WTC11 (cell line): ENCODE results near the gene HLCS. TPM values are rescaled to one million over a fixed set of nuclear protein-coding genes. Genes with fewer than 3 reads are reported as not detected.

Experiments
- ATAC-seq: fragments of 200-7000 bp; cut with Tn5 transposase; 2 replicates; pipeline ENCODE4 v1.10.0; 2021; ENCODE audit warnings: mild to moderate bottlenecking, moderate library complexity
- CTCF ChIA-PET: fragments of 300-600 bp; sonication (Branson Sonifier 250); formaldehyde crosslinking; loops from one replicate; lab custom pipeline; 2021; ENCODE audit warnings: antibody characterized with exemption; lab: Charles Lee
- POLR2A ChIA-PET: fragments of 350-600 bp; sonication (Branson Sonifier 250); formaldehyde crosslinking; loops from one replicate; lab custom pipeline; 2021; ENCODE audit warnings: antibody characterized with exemption; lab: Charles Lee
- DNase-seq: peaks from one replicate; pipeline ENCODE4 v3.0.0; 2021; ENCODE audit warnings: low spot score
- H3K27ac Mint-ChIP-seq: 2 replicates; pipeline ENCODE4 v1.8.0; 2021; ENCODE audit warnings: mixed read lengths
- H3K27me3 Mint-ChIP-seq: 2 replicates; pipeline ENCODE4 v1.8.0; 2021; ENCODE audit warnings: low read depth, mild to moderate bottlenecking, moderate library complexity, mixed read lengths
- H3K36me3 Mint-ChIP-seq: 2 replicates; pipeline ENCODE4 v1.8.0; 2021; ENCODE audit warnings: mixed read lengths
- H3K4me1 Mint-ChIP-seq: 2 replicates; pipeline ENCODE4 v1.8.0; 2022; ENCODE audit warnings: mixed read lengths
- H3K4me3 Mint-ChIP-seq: 2 replicates; pipeline ENCODE4 v1.8.0; 2021; ENCODE audit warnings: mild to moderate bottlenecking, moderate library complexity, mixed read lengths
- H3K9me3 Mint-ChIP-seq: 2 replicates; pipeline ENCODE4 v1.8.0; 2021; ENCODE audit warnings: mixed read lengths
- AFF4 ChIP-seq: sonication (generic); formaldehyde crosslinking; IDR thresholded peaks from 2 replicates; pipeline ENCODE4 v1.8.1; 2023; ENCODE audit warnings: mild to moderate bottlenecking, missing genetic modification reagents, borderline replicate concordance
- AR ChIP-seq: fragments of 250-450 bp; sonication (Bioruptor Pico); IDR thresholded peaks from 2 replicates; pipeline ENCODE4 v1.9.0; 2021; ENCODE audit warnings: mild to moderate bottlenecking
- CTCF ChIP-seq: fragments of 200-600 bp; IDR thresholded peaks from 2 replicates; pipeline ENCODE4 v1.8.0; 2022; ENCODE audit warnings: antibody characterized with exemption
- ETV6 ChIP-seq: sonication (generic); formaldehyde crosslinking; IDR thresholded peaks from 2 replicates; pipeline ENCODE4 v1.8.1; 2022; ENCODE audit warnings: mild to moderate bottlenecking, missing genetic modification reagents
- JUN ChIP-seq: sonication (generic); formaldehyde crosslinking; IDR thresholded peaks from 2 replicates; pipeline ENCODE4 v1.8.0; 2023; ENCODE audit warnings: mild to moderate bottlenecking, missing genetic modification reagents
- MAX ChIP-seq: sonication (generic); formaldehyde crosslinking; IDR thresholded peaks from 2 replicates; pipeline ENCODE4 v1.8.0; 2022; ENCODE audit warnings: mild to moderate bottlenecking, missing genetic modification reagents
- NR1H2 ChIP-seq: sonication (generic); formaldehyde crosslinking; IDR thresholded peaks from 2 replicates; pipeline ENCODE4 v1.9.0; 2021; ENCODE audit warnings: mild to moderate bottlenecking, moderate library complexity, missing genetic modification reagents
- NR2C2 ChIP-seq: sonication (generic); formaldehyde crosslinking; IDR thresholded peaks from 2 replicates; pipeline ENCODE4 v1.8.0; 2022; ENCODE audit warnings: mild to moderate bottlenecking, missing genetic modification reagents
- OVOL2 ChIP-seq: fragments of 250-450 bp; sonication (Bioruptor Pico); IDR thresholded peaks from 2 replicates; pipeline ENCODE4 v1.9.0; 2021; ENCODE audit warnings: mild to moderate bottlenecking, borderline replicate concordance
- RELA ChIP-seq: sonication (generic); formaldehyde crosslinking; IDR thresholded peaks from 2 replicates; pipeline ENCODE4 v1.8.1; 2022; ENCODE audit warnings: missing genetic modification reagents, mild to moderate bottlenecking, borderline replicate concordance
- SMAD4 ChIP-seq: sonication (generic); formaldehyde crosslinking; IDR thresholded peaks from 2 replicates; pipeline ENCODE4 v1.8.0; 2022; ENCODE audit warnings: mild to moderate bottlenecking, missing genetic modification reagents
- USF1 ChIP-seq: sonication (generic); formaldehyde crosslinking; IDR thresholded peaks from 2 replicates; pipeline ENCODE4 v1.8.0; 2022; ENCODE audit warnings: mild to moderate bottlenecking, missing genetic modification reagents
- ZNF232 ChIP-seq: sonication (generic); formaldehyde crosslinking; IDR thresholded peaks from 2 replicates; pipeline ENCODE4 v1.8.0; 2022; ENCODE audit warnings: mild to moderate bottlenecking, missing genetic modification reagents
- ZNF281 ChIP-seq: sonication (generic); formaldehyde crosslinking; IDR thresholded peaks from 2 replicates; pipeline ENCODE4 v1.8.0; 2023; ENCODE audit warnings: mild to moderate bottlenecking, missing genetic modification reagents
- ZNF396 ChIP-seq: fragments of 250-450 bp; sonication (Bioruptor Pico); IDR thresholded peaks from 2 replicates; pipeline ENCODE4 v1.8.0; 2021; ENCODE audit warnings: mild to moderate bottlenecking, moderate library complexity, borderline replicate concordance
- ZNF512 ChIP-seq: sonication (generic); formaldehyde crosslinking; IDR thresholded peaks from 2 replicates; pipeline ENCODE4 v1.8.1; 2022; ENCODE audit warnings: missing genetic modification reagents, borderline replicate concordance
- ZSCAN18 ChIP-seq: fragments of 250-450 bp; sonication (Bioruptor Pico); IDR thresholded peaks from 2 replicates; pipeline ENCODE4 v2.1.2; 2022; ENCODE audit warnings: mild to moderate bottlenecking, moderate library complexity
- total RNA-seq: library from RNA; stranded (reverse); gene quantifications from 3 replicates; pipeline ENCODE4 v1.2.3, GENCODE V29; 2021

The HLCS gene
- total RNA-seq, 1 experiment from 2014 or later = 9.3 TPM

GRCh38 chr21:36948686-36949085 is 17.8 kb downstream of the HLCS start:
- Mint-ChIP-seq H3K4me3 (no peak overlapping the region), H3K9me3 (no peaks in the 10 kb centered on the region), H3K4me1 (peaks cover 23% of the 10 kb centered on the region)
- POLR2A ChIA-PET = no interaction called here
- ATAC-seq = no peak
- no peak for TF ChIP-seq AFF4
- TF ChIP-seq ZNF232 = no peak
- TF ChIP-seq ZNF512 (CRISPR knock-in tag) = no peak
- TF ChIP-seq CTCF = no peak
- TF ChIP-seq NR1H2 = no peak
- no peak for TF ChIP-seq NR2C2
- no peak for TF ChIP-seq OVOL2 (CRISPR knock-in tag)
- no peak for TF ChIP-seq AR
- TF ChIP-seq ZSCAN18 (CRISPR knock-in tag) = no peak
- no peak for TF ChIP-seq USF1 (CRISPR knock-in tag)
- TF ChIP-seq JUN (CRISPR knock-in tag) = no peak
- TF ChIP-seq SMAD4 = no peak
- no peak for TF ChIP-seq ETV6
- no peak for TF ChIP-seq RELA (CRISPR knock-in tag)
- TF ChIP-seq ZNF281 (CRISPR knock-in tag) = no peak
- TF ChIP-seq MAX (CRISPR knock-in tag) = no peak
- TF ChIP-seq ZNF396 (CRISPR knock-in tag) = no peak
- TF ChIP-seq, all 79 proteins: peak for 0
- H3K27me3 Mint-ChIP-seq = peaks cover 9% of the 10 kb centered on the region
- CTCF ChIA-PET = interaction anchor here (0.7 kb wide), 1 partner anchor 548 kb away, joined by 4 read pairs; no protein-coding TSS in a partner anchor
- H3K27ac Mint-ChIP-seq = no peak overlapping the region
- no peak for DNase-seq
- no peaks in the 10 kb centered on the region for H3K36me3 Mint-ChIP-seq
